Forelimb muscle (tissue), 1 donor: ENCODE measurements around the gene PPFIA3. TPM values are rescaled to one million over a fixed set of nuclear protein-coding genes. Genes with fewer than 3 reads are reported as not detected.
"Not testable (repeated sequence)": the region's sequence is repeated elsewhere in the genome, so short reads cannot be mapped to it uniquely, and the experiment has no call there.

Source experiments
- DNase-seq: peaks from one replicate; pipeline ENCODE4 v3.0.0-alpha.2; 2013; ENCODE audit warnings: low read depth
- polyA plus RNA-seq: library from polyadenylated mRNA; unstranded; fragments of 120-200 nt; gene quantifications from one replicate; pipeline ENCODE4 v1.2.1, GENCODE V29; 2013; ENCODE audit not compliant: insufficient read length

The PPFIA3 gene
- polyA plus RNA-seq, 1 donor, result 7.8 TPM

GRCh38 chr19:49102303-49102702, 17.0 kb upstream of the PPFIA3 start:
- no peak for DNase-seq

- no peak for DNase-seq
Observed at GRCh38 chr19:49103331-49104085, 15.8 kb upstream of the PPFIA3 start.

GRCh38 chr19:49104229-49104864, 15.0 kb upstream of the PPFIA3 start:
- no peak for DNase-seq

GRCh38 chr19:49106648-49107135, 12.7 kb upstream of the PPFIA3 start:
- DNase-seq, result no peak

GRCh38 chr19:49107625-49108459, 11.5 kb upstream of the PPFIA3 start:
- no peak for DNase-seq

GRCh38 chr19:49109051-49109450, 10.3 kb upstream of the PPFIA3 start:
- no peak for DNase-seq

- DNase-seq, result no peak
Observed at GRCh38 chr19:49109569-49110233, 9.6 kb upstream of the PPFIA3 start.

- DNase-seq, result no peak
Observed at GRCh38 chr19:49110567-49110966, 8.8 kb upstream of the PPFIA3 start.

- DNase-seq, result no peak
Observed at GRCh38 chr19:49111218-49111998, 7.9 kb upstream of the PPFIA3 start.

- DNase-seq, result no peak
Observed at GRCh38 chr19:49113762-49114629, 5.3 kb upstream of the PPFIA3 start, which contains the start of gene LIN7B. Gene LIN7B, plus strand, starts transcription at chr19:49114370. Its CDS starts 35 bp downstream, at chr19:49114405.

- DNase-seq, result no peak
Observed at GRCh38 chr19:49114630-49115363, 4.5 kb upstream of the PPFIA3 start.

GRCh38 chr19:49116544-49116943, 2.8 kb upstream of the PPFIA3 start:
- DNase-seq, result no peak

GRCh38 chr19:49117677-49118564, 1.4 kb upstream of the PPFIA3 start:
- DNase-seq, result no peak

GRCh38 chr19:49118565-49119410, 556 bp upstream of the PPFIA3 start, which contains the start of gene C19orf73:
Gene C19orf73, minus strand, starts transcription at chr19:49119143. Its CDS starts 121 bp downstream, at chr19:49119022.
- peak; percentile 74 for DNase-seq

GRCh38 chr19:49120325-49120683, 960 bp downstream of the PPFIA3 start:
- DNase-seq, result no peak

GRCh38 chr19:49120868-49121267, 1.5 kb downstream of the PPFIA3 start:
- no peak for DNase-seq

- not testable (repeated sequence) for DNase-seq
Observed at GRCh38 chr19:49121841-49122240, 2.5 kb downstream of the PPFIA3 start.
